ENCODE measurements around the gene SDK1.

Gene SDK1

DNA sequence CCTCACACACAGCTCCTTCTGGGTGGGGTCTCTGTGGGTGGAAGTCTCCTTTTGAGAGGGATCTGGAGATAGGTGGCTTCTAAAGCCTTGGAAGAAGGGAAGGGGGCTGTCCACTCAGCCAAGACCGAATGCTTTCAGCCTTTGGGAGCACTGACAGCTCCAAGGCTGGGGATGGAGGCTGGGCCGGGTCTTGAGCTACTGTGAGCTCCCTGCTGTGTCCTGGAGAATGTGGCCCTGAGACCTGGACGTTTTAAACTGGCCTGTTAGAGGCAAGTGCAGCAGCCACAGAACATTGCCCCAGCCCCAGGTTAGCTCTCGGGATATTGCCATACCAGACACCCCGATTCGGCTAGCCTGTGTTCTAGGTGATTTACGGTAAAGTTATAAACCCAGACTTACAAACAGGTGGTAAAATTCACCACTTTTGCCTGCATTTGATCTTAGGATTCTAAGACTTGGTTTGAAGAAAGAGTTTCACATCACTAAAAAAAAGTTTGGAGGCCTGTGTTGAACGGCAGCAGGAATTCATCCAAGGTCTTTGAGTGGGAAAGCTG is 832.5 kb downstream of the SDK1 start:
- DNase-seq (ENCODE audit: low read depth in 3 of 3): no peak

DNA sequence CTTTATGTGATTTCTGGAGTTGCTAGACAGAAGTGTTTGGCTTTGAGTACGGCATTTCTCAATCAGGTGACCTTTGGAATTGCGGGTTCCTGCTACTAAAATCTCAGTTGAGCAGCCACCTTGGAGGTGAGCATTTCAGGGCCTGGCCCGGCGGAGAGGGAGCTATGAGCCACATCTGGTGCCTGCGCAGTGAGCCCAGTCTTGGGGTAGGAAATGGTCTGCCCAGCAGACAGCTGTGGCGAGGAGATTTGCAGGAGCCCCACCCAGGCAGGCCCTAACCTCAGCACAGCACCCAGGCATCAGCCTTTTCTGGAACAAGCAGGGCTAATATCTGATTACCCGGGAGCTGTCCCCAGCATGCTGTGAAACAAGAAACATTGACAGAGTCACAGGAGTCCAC is 833.2 kb downstream of the SDK1 start:
- no peak for DNase-seq (ENCODE audit: low read depth in 3 of 3)

DNA sequence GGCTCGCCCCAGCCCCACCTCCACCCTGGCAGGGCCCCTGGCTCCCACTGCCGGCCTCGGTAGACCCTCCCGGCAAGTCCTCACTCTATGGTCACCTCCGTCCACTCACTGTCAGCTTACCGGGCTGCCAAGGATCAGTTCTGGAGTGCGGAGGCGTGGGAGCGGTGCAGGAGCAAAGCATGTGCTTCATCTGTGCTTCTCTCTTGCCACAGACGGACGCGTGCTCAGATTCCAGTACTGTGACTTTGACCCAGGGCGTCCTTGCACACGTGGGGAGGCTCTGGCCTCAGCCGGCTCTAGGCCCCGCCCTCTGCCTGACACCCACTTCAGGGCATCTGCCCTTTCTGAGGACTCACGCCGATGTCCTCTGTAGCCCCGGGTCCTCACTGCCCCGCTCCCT is 833.6 kb downstream of the SDK1 start:
- DNase-seq (ENCODE audit: low read depth in 3 of 3): no peak

- DNase-seq (ENCODE audit: low read depth in 3 of 3): no peak
Measured at GRCh38 chr7:4135301-4135700, 834.2 kb downstream of the SDK1 start.

DNA sequence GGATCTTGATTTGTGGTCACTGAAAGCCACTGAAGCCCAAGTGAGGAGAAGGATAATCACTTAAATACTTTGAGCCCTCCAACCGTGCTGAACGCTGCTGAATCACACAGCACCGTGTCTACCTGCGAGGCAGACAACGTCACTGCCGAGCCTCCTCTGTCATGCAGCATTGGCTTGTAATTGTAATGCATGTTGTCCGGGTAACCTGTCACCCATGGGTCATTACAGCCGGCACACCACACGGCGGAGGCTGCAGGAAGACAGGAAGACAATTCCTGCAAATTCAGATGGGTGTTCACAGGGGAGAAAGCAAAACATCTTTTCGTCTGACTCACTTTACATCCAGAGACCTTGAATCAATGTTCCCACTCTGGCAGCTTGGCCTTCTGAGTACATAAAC is 835.0 kb downstream of the SDK1 start:
- DNase-seq (ENCODE audit: low read depth in 3 of 3): no peak

- DNase-seq (ENCODE audit: low read depth in 3 of 3): no peak
Measured at GRCh38 chr7:4136501-4137110, 835.6 kb downstream of the SDK1 start.

DNA sequence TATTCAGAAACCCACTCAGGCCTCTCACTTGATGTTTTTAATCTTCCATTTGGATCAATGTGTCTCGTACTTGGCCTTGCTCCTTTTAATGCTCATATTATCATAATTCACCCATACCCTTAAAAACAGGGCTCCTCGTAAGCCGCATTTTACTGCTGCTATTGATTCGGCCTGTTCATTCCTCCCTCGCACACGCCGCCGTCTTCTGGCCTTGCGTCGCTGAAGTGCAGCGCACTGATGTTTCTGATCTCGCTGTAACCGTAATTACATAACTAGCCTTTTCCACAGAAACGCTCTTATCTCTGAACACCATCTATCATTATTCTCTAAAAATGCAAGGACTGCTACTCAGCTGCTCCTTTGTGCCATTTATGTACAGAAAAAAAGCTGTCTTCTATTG is 836.5 kb downstream of the SDK1 start:
- DNase-seq (ENCODE audit: low read depth in 3 of 3): no peak

GRCh38 chr7:4138866-4139265 is 837.8 kb downstream of the SDK1 start:
- DNase-seq (ENCODE audit: low read depth in 3 of 3): no peak

DNA sequence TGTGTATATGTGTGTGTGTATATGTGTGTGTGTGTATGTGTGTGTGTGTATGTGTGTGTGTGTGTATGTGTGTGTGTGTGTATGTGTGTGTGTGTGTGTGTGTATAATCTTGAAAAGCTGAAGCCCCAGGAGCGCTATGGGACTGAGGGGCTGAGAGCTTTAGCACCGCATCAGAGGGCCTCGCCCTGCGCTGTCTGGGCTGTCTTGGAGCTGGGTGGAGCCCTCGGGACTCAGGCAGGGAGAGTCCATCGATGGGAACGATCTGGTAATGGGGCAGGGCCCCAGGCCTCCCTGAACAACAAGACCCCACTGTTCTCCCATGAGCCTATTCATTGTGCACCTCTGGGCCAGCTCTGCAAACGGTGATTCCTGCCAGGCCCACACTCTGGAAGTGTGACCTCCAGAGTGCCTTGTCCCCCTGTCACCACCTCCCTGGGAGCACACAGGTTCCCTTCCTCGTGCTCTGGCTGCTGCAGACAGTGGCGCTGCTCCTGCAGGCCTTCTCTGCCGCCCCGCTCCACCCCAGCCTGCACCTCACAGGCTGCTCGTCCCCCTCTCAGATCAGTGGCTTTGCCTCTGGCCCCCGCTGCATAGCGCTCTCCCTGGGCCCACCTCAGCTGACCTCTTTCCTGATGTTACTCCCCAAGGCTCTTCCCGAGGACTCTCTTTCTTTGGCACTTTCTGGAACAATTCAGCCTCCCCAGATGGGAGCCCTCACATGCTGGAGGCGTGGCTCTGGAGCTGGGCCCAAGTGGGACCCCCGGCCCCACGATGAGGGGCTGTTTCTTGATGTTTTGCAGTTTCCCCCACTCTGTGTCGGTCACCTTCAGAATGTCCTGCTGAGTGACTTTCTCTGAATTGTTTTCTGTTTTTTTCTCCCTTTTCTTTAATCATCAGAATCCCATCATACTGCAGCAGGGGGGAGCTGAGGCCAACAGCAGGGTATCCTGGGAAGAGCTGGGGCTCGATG is 838.9 kb downstream of the SDK1 start:
- DNase-seq (ENCODE audit: low read depth in 3 of 3): no peak

DNA sequence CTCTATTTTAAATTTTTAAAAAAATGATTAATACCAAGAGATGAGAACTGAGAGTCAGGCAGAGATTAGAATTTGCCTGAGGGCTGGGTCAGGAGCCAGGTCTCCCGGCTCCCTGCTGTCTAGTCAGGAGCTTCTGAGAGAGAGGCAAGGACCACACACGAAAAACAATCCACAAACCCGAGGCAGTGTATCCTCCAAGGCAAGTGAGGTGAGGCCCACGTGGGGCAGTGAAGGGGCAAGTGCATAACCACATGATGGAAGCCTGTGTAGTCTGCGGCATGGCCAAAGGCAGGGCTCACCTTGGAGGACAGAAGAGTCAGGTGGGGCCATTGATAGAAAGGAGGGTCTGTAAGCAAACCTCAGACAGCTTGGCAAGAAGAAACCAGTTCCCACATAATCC is 839.9 kb downstream of the SDK1 start:
- no peak for DNase-seq (ENCODE audit: low read depth in 3 of 3)

DNA sequence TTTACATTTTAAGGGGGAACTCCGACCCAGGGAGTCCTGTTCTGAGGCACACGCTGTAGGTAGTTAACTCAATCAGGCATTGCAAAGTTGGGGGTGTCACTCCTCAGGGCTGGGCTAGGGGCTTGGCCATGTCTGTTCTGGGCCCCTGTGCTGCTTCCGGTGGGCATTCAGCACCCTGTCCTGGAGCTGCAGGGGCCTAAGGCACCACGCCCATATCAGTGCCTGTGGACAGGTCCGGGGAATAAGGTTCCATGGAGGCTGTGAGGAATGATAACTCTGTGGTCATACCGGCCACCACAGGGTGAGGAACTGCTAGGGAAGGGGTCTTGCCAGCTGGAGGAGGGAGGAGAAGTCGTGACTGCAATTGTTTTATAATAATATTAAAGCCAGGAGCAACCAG is 842.0 kb downstream of the SDK1 start:
- no peak for DNase-seq (ENCODE audit: low read depth in 3 of 3)

DNA sequence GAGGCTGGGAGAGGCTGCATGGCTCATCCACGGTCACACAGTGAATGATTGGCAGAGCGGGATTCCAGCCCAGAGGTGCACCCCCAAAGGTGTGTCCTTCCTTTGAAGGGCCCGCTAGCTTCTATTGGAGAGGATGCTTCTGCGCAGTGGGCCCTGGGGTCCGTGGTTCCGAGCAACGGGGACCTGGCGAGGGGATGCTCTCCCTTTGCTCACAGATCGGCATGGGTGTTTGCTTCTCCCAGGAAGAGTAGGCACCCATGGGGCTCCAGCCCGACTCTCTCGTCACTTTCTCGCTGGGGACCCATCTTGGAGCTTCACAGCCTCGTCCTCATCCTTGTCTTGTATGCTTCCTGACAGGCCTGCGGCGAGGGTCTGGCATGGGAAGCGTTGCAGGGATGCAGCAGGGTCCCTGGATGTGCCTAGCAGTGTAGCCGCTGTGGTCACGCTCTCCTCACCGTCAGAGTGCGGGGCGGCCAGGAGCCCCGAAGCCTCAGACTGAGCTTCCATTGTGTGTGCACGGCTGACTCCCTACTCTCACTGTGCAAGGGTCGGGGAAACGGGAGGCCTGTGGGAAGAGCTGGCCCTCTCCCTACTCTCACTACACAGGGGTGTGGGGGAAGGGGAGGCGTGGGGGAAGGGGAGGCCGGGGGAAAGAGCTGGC is 842.6 kb downstream of the SDK1 start:
- no peak for DNase-seq (ENCODE audit: low read depth in 3 of 3)

GRCh38 chr7:4144172-4144701 is 843.2 kb downstream of the SDK1 start:
- no peak for DNase-seq (ENCODE audit: low read depth in 3 of 3)

DNA sequence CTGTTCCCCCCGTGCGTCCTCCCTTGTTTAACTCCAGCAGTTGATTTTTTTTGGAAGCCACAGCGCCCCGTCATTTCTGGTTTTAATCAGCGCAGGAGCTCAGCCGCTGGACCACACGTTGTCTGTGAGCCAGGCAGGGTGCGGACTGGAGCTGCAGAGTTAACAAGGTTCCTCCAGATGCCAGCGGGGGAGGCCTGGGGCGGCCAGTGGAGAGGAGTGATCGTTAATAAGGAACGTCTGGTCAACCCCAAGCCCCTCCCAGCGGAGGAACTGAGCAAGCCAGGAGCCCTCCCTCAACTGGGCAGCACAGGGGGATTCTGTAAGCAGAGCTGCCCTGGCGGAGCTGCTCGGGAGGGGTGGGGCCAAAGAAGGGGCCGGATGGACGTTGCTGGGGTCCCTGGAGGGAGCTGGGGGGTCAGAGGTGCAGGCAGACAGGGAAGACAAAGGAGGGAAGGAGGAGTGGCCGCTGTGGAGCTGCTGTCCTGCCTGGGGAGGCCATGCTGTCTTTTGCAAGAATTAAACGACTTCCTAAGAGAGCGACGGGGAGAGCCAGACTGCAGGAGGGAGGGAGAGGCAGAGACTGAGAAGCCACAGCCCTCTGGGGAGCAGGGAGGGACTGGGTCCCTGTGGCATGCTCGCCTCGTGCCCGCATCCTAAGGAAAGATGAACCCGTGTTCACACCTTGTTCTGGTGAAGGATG is 843.9 kb downstream of the SDK1 start:
- no peak for DNase-seq (ENCODE audit: low read depth in 3 of 3)

DNA sequence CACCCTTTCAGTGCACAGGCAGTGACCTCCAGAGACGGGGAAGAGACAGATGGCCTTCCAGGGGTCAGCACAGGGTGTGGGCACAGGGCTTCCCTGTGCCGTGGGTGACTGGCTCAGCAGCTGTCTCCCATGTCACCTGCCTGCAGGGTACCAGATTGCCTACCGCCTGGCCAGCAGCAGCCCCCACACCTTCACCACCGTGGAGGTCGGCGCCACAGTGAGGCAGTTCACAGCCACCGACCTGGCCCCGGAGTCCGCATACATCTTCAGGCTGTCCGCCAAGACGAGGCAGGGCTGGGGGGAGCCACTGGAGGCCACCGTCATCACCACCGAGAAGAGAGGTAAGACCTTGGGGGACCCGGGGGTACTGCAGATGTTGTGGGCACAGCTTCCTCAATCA is 844.5 kb downstream of the SDK1 start:
- no peak for DNase-seq (ENCODE audit: low read depth in 3 of 3)

DNA sequence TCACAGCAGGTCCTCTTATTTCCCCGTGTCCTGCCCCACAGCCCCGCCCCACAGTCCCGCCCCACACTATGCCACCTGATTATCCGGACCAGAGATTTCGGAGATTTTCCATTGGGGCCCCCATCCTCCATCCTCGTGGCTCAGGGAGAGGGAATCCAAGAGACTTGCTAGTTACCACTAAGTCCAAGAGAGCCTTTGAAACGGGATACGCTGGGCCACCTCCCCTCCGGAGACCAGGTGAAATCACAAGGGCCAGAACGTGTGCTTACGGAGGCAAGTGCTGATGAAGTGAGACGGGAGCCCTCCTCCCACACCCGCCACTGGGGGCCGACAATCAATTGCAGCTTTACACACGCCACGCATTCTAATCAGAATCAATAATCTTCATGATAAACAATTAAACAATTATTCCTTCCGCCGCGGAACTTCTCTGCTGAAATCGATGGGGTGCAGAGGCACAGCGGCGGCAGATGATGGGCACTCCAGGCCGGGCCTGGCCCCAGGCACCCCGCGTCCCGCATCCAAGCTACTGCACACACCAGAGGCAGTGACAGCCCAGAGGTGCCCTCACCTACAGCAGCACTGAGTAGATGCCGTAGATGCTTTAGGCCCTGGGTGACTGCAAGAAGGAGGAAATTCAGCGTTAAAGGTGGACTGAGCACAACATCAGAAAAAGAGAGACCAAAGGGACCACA is 847.0 kb downstream of the SDK1 start:
- DNase-seq (ENCODE audit: low read depth in 3 of 3): no peak

GRCh38 chr7:4149236-4149635 is 848.2 kb downstream of the SDK1 start:
- no peak for DNase-seq (ENCODE audit: low read depth in 3 of 3)

- DNase-seq (ENCODE audit: low read depth in 3 of 3): no peak
Measured at GRCh38 chr7:4149645-4150044, 848.6 kb downstream of the SDK1 start.

DNA sequence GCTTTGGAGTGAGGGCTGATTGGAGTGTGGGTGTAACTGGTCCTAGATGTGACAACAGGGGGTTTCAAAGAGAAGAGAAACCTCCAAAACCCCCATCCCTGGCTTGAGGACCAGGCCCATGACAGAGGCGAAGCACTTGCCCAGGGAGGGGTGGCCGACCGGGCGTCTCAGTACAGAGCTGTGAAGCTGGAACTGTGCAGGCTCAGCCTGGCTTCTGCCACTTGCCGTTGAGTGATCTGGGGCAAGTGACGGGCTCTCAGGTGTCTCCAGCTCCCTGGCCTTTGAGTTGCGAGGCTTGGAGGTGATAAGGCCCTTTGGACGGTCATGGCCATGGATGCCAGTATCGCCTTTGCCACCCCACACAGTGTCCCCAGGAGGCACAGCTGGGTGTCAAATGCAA is 849.7 kb downstream of the SDK1 start:
- no peak for DNase-seq (ENCODE audit: low read depth in 3 of 3)

DNA sequence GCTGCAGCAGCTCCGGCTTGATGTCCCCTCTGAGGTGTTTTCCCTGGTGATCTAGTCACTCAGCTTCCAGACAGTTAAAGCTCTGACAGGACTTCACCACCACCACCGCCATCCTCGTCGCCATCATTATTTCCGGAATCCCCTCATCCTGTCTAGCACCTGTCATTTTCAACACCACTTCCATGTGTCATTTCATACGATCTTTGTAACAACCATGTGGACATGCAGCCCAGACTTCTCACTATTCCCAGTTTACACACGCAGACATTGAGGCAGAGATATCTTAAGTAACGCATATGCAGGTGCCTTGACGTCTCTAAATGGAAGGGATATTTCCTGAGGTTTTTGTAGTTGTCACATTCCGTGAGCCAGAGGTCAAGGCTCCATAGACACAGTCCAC is 850.5 kb downstream of the SDK1 start:
- DNase-seq (ENCODE audit: low read depth in 3 of 3): no peak

GRCh38 chr7:4151926-4152549 is 851.0 kb downstream of the SDK1 start:
- no peak for DNase-seq (ENCODE audit: low read depth in 3 of 3)
